ENCODE results near the gene LHB. TPM values are rescaled to one million over a fixed set of nuclear protein-coding genes. Genes with fewer than 3 reads are reported as not detected.
A peak's percentile ranks its signal among the peaks of the same experiment; 100 is the strongest.

The LHB gene
- total RNA-seq, 1 donor from 2014 or later = not detected

DNA sequence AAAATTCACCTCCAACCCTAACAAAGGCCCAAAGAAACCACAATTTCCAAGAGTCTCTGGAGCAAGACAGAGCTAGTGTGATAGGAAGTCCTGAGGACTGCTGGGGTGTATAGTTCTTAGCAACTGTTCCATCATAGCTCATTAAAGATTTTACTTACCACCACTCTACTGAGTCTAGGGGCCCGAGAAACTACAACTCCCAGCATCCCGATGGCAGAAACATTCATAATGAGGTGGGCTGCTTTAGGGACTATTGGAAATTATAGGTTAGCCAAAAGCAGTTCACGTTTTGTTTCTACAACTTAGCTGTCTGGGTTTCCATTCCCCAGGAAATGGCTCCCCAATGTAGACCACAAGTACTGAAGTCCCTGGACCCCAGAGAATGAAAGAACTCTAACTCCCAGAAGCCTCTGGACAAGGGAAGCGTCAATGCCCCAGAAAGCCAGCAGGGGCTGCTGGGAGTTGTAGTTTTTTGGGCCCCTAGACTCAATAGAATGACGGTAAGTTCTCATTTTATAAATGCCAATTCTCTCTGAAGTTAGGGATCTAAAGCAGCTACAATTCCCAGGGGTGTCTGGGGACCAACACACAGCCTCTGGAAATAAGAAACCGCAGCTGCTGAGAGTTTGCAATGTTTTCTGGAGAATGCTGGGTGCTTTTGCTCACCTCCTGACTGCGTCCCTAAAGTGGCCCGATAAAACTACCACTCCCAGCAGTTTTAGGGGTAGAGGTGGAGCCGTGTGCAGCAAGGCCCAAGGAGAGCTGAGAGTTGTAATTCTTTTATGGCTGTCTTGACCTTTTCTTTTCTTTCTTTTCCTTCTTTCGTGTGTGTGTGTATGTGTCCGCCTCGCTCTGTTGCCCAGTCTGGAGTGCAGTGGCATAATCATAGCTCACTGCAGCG, 40.7 kb downstream of the LHB start:
- Mint-ChIP-seq H3K27ac (no peak overlapping the region), H3K4me3 (no peak overlapping the region), H3K27me3 (ENCODE audit: insufficient read depth) (no peaks in the 10 kb centered on the region), H3K36me3 (ENCODE audit: low read depth) (peaks cover 23% of the 10 kb centered on the region), H3K4me1 (ENCODE audit: low read depth) (peaks cover 11% of the 10 kb centered on the region), H3K9me3 (no peaks in the 10 kb centered on the region)
- intact Hi-C loops (cut with micrococcal nuclease) = no loop called here
- DNase-seq (ENCODE audit: low spot score) = no peak

DNA sequence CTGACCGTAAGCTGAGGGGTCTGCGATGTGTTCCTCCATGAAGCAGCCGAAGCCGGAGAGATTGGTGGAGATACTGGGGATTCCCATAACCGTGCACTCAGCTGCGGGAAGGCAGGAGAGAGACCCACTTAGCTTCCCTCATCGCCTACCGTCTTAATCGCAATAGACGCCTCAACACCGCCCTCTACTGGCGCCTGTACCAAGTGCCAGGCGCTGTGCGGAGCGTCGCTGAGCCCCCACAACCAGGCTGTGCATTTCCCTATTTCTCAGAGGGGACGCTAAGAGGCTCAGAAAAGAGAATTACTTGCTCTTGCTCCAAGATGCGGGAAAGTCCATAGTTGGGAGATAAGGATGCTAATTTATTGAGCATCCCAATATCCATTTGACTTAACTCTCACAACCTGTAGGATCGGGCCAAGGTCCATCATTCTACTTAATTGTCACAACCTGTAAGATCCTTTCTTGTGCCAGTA, 45.9 kb downstream of the LHB start:
- Mint-ChIP-seq H3K36me3 (ENCODE audit: low read depth) (peaks cover 30% of the 10 kb centered on the region), H3K4me3 (no peak overlapping the region), H3K9me3 (no peaks in the 10 kb centered on the region), H3K4me1 (ENCODE audit: low read depth) (peaks cover 25% of the 10 kb centered on the region), H3K27me3 (ENCODE audit: insufficient read depth) (no peaks in the 10 kb centered on the region), H3K27ac (peak overlapping the region; percentile 41)
- peak; percentile 72 for DNase-seq (ENCODE audit: low spot score)
- intact Hi-C loops (cut with micrococcal nuclease) = loop anchor here (1.0 to 2.0 kb wide), 4 partner anchors 129 to 183 kb away; no protein-coding TSS in a partner anchor

DNA sequence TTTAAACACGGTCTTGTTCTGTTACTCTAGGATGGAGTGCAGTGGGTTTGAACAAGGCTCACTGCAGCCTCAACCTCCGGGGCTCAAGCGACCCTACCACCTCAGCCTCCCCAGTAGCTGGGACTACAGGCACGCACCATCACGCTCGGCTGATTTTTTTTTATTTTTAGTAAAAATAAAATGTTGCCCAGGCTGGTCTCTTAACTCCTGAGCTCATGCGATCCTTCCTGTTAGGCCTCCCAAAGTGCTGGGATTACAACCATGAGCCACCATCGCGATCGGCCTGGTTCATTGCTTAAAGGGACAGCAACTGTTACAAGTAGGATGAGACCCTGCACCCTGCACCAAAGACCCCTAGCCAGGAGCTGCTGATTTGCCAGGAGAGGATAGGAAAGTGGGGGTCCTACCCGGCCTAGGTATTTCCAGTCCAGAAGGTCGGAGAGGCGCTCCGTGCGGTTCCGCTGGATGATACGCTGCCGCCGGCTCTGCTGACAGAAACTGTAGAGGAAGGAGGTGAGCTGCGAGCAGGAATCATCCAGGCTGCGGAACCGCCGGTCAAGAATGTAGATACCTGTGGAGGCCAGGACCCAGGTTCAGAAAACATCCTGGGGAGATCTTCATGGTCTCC, 46.6 kb downstream of the LHB start:
- Mint-ChIP-seq H3K27ac (no peak overlapping the region), H3K4me1 (ENCODE audit: low read depth) (peaks cover 29% of the 10 kb centered on the region), H3K27me3 (ENCODE audit: insufficient read depth) (no peaks in the 10 kb centered on the region), H3K4me3 (no peak overlapping the region), H3K36me3 (ENCODE audit: low read depth) (peaks cover 30% of the 10 kb centered on the region), H3K9me3 (no peaks in the 10 kb centered on the region)
- no peak for DNase-seq (ENCODE audit: low spot score)
- intact Hi-C loops (cut with micrococcal nuclease) = loop anchor here (2.0 kb wide), 1 partner anchor 135 kb away; no protein-coding TSS in a partner anchor

- Mint-ChIP-seq H3K27ac (no peak overlapping the region), H3K9me3 (no peaks in the 10 kb centered on the region)
- DNase-seq (ENCODE audit: low spot score) = no peak
Measured at GRCh38 chr19:48969276-48970138, 47.4 kb downstream of the LHB start.

DNA sequence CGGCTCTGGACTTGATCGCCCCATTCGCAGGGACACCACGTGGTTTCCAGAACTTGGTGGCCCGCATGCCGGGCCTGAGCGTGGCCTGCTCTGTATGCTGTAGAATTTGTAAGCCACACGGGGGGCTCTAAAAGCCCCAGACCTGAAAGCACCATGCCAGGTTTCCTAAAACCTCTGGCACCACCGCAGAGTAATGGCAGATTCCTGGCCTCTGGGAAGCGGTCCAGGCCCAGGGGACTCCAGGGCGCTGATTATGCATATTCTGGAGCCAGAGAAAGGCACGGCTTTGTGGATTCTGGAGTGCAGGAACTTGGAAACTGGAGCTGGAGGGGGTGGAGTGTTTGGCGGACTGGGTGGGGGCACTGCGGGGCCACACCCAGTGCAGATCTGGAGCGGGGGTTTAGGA, 48.1 kb downstream of the LHB start:
- intact Hi-C loops (cut with micrococcal nuclease) = loop anchor here (5.0 to 10.0 kb wide), 2 partner anchors 244 to 322 kb away; partner anchors contain the start of gene CA11
- H3K27ac Mint-ChIP-seq = no peak overlapping the region
- peaks cover 39% of the 10 kb centered on the region for H3K4me1 Mint-ChIP-seq (ENCODE audit: low read depth)
- no peak overlapping the region for H3K4me3 Mint-ChIP-seq
- H3K9me3 Mint-ChIP-seq = no peaks in the 10 kb centered on the region
- peaks cover 30% of the 10 kb centered on the region for H3K36me3 Mint-ChIP-seq (ENCODE audit: low read depth)
- H3K27me3 Mint-ChIP-seq (ENCODE audit: insufficient read depth) = no peaks in the 10 kb centered on the region
- DNase-seq (ENCODE audit: low spot score) = no peak

More at GRCh38 chr19:48969276-48970138, 47.4 kb downstream of the LHB start:
- intact Hi-C loops (cut with micrococcal nuclease) = loop anchor here (2.0 to 10.0 kb wide), 3 partner anchors 135 to 322 kb away; partner anchors contain the start of gene CA11
- peaks cover 30% of the 10 kb centered on the region for H3K36me3 Mint-ChIP-seq (ENCODE audit: low read depth)
- no peaks in the 10 kb centered on the region for H3K27me3 Mint-ChIP-seq (ENCODE audit: insufficient read depth)
- peaks cover 32% of the 10 kb centered on the region for H3K4me1 Mint-ChIP-seq (ENCODE audit: low read depth)
- no peak overlapping the region for H3K4me3 Mint-ChIP-seq

- H3K36me3 Mint-ChIP-seq (ENCODE audit: low read depth) = peaks cover 30% of the 10 kb centered on the region
Measured at GRCh38 chr19:48968179-48968661, 48.7 kb downstream of the LHB start.

GRCh38 chr19:48967346-48968178, 49.3 kb downstream of the LHB start:
- intact Hi-C loops (cut with micrococcal nuclease) = loop anchor here (5.0 to 10.0 kb wide), 2 partner anchors 243 to 320 kb away; partner anchors contain the start of gene CA11
- no peaks in the 10 kb centered on the region for H3K27me3 Mint-ChIP-seq (ENCODE audit: insufficient read depth)
- peaks cover 52% of the 10 kb centered on the region for H3K4me1 Mint-ChIP-seq (ENCODE audit: low read depth)

More at GRCh38 chr19:48968179-48968661, 48.7 kb downstream of the LHB start:
- H3K4me1 Mint-ChIP-seq (ENCODE audit: low read depth) = peaks cover 45% of the 10 kb centered on the region
- no peak for DNase-seq (ENCODE audit: low spot score)
- H3K27ac Mint-ChIP-seq = peak overlapping the region; percentile 18
- no peaks in the 10 kb centered on the region for H3K27me3 Mint-ChIP-seq (ENCODE audit: insufficient read depth)
- peak overlapping the region; percentile 28 for H3K4me3 Mint-ChIP-seq
- intact Hi-C loops (cut with micrococcal nuclease) = loop anchor here (5.0 to 10.0 kb wide), 2 partner anchors 243 to 321 kb away; partner anchors contain the start of gene CA11
- no peaks in the 10 kb centered on the region for H3K9me3 Mint-ChIP-seq

GRCh38 chr19:48966541-48967345, 50.1 kb downstream of the LHB start:
- no peaks in the 10 kb centered on the region for H3K27me3 Mint-ChIP-seq (ENCODE audit: insufficient read depth)
- DNase-seq (ENCODE audit: low spot score) = no peak
- H3K4me1 Mint-ChIP-seq (ENCODE audit: low read depth) = peaks cover 59% of the 10 kb centered on the region
- peak overlapping the region; percentile 95 for H3K4me3 Mint-ChIP-seq
- H3K9me3 Mint-ChIP-seq = no peaks in the 10 kb centered on the region
- peaks cover 26% of the 10 kb centered on the region for H3K36me3 Mint-ChIP-seq (ENCODE audit: low read depth)
- intact Hi-C loops (cut with micrococcal nuclease) = loop anchor here (5.0 to 10.0 kb wide), 2 partner anchors 242 to 319 kb away; partner anchors contain the start of gene CA11
- peak overlapping the region; percentile 96 for H3K27ac Mint-ChIP-seq

More at GRCh38 chr19:48967346-48968178, 49.3 kb downstream of the LHB start:
- H3K27ac Mint-ChIP-seq = no peak overlapping the region
- peaks cover 26% of the 10 kb centered on the region for H3K36me3 Mint-ChIP-seq (ENCODE audit: low read depth)
- H3K4me3 Mint-ChIP-seq = peak overlapping the region; percentile 95
- DNase-seq (ENCODE audit: low spot score) = no peak
- H3K9me3 Mint-ChIP-seq = no peaks in the 10 kb centered on the region

All from activated T-helper 1 cell treated with anti-CD3 and anti-CD28 coated beads, Interleukin-12 subunit alpha, Interleukin-12 subunit beta, Interleukin-2, Interleukin-4 antibody, amounts not matched to agents 30 ng/mL and 10 ng/mL and 1 ng/mL, durations not matched to agents 14 hours and 24 hours and 36 hours (primary cell).